NCI-H526 treated with DMSO at 0.1 percent for 48 hours (cell line): ENCODE results near the gene SCYGR2.

Experiments
- DNase-seq: peaks from one replicate; lab custom pipeline; 2025; lab: John Stamatoyannopoulos, UW

Gene SCYGR2

DNA sequence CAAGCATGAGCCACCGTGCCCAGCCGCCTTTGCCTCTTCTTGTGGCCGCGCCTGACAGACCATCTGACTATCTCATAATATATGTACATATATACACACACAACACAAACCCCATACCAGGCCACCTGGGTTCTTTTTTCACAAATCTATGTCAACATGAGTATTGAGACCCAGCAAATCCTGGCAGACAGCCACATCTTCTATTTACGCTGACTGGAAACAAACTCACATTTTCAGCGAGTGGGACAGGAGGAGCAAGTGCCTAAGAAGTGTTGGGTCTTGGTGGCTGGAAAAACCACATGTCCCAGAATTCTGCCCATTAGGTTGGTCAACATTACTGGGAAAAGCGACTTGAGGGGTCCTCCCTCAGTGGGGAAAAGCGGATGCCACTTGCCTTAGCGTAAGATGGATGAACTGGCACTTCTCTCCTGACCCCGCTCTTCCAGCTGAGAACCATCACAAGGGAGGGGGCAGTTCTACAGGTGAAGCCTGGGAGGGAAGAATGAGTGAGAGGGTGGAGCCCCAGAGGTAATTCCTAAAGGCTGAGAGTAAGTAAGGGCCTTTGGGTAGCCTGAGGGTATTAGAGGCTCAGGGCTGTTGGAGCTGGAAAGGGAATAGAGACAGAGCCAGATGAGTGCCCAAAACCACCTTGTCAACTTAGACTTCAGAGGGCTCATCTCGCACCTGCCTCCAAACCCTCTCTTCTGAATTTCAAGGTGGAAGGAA is 14.0 kb downstream of the SCYGR2 start:
- DNase-seq: no peak

DNA sequence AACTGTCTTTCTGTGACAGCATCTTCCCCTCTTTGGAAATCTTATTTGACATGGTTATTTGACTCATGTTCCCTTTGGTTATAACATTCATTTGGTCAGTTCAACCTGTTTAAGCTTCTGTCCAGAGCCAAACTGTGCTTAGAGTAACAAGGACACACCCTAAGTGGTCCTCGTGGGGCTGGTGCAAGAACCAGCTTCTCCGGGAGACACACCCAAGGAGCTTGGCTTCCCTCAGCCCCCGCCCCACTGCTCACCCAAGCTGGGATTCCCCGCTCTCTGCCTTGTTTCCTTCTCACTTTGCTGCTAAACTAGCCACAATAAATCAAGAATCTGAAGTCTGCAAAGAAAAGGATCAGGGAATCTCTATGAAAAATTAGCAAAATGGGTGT is 14.6 kb downstream of the SCYGR2 start:
- DNase-seq: no peak

DNA sequence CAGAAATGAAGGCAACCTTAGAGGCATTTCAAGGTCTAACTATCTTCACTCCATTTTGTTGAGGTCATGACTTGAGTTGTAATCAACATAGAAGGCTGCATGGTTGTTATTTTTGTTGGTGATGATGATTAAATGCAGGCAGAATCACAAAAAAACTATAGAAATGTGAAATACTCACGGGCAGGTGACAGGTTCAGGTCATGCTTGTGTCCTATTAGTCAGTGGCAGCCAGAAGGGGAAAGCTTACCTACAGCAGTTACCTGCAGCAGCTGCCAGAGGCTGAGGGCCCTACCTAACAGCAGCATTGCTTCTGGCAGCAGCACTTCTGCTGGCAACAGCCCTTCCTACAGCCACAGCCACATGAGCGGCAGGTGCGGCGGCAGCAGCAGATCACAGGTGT is 15.6 kb downstream of the SCYGR2 start:
- DNase-seq: no peak

DNA sequence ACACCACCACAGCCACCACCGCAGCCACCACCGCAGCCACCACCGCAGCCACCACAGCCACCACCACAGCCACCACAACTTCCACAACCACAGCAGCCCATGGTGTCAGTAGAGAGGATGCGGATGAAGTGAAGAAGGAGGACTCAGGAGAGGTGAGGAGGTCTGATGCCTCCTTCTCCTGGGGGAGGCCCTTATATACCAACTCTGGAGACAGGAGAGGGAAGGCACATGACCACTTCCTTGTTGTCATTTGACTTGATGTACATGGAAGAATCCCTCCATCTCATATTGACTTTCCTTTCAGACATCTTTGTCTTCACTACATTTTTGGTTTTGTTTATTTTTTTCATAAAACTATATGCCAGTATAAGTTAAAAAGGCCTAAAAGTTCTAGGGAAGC is 16.0 kb downstream of the SCYGR2 start, which contains the start of gene SCYGR3:
TSS of gene SCYGR3 (minus strand) at position 101 of the 400 bp plus-strand sequence. CDS start at position 101, 0 bp downstream.
- no peak for DNase-seq

DNA sequence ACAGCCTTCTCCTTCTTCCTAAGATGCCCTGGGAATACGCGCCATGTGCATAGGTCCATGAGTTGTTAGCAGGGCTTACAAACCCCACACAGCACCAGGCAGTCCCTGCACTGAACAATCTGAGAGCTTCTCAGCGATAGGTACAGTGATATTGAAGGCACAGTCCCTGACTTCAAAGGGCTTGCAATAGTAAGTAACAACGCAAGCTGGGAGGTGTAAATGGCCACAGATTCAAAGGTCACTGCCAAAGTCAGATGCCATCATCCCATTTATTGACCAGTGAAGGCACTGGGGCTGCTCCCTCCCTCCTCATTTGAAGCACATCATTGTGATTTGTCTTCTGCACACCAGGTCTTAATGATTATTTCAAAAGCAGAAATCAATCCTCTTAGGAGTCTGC is 16.5 kb downstream of the SCYGR2 start:
- DNase-seq: no peak

DNA sequence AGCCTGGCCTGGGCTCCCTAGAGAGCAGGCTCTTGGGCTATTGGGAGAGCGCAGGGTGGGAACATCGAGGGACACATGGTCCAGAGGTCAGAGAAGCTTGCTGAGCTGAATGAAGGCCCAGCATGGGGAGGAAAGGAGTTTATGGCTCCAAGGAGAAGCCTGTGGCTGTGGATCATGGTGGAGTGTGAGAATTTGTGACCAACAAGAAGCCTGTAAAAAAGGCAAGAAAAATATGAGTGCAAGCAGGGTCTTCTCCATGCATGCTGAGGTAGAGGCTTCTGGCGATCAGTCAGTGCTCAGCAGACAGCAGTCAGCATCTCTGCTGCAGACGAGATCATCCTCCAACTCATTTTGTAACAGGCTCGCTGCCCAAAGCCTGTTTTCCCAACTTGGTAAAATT is 17.2 kb downstream of the SCYGR2 start:
- no peak for DNase-seq

DNA sequence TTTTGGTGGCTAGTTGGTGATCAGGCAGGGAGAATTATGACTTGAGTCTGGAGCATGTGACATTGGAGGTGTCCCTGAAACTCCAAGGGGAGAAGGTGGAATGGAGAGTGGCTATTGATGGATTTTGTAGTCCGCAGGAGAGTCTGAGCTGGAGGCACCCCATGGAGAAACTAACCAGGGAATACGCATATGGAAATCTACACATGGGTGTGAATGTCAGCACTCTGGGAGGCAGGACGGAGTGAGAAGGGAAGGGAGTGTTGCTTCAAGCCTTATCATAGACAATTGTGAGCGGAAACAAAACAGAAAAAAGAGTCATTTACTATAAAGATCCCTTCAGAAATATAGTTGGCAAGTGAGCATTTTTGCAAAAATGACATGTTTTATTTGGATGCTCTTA is 17.9 kb downstream of the SCYGR2 start:
- DNase-seq: no peak

DNA sequence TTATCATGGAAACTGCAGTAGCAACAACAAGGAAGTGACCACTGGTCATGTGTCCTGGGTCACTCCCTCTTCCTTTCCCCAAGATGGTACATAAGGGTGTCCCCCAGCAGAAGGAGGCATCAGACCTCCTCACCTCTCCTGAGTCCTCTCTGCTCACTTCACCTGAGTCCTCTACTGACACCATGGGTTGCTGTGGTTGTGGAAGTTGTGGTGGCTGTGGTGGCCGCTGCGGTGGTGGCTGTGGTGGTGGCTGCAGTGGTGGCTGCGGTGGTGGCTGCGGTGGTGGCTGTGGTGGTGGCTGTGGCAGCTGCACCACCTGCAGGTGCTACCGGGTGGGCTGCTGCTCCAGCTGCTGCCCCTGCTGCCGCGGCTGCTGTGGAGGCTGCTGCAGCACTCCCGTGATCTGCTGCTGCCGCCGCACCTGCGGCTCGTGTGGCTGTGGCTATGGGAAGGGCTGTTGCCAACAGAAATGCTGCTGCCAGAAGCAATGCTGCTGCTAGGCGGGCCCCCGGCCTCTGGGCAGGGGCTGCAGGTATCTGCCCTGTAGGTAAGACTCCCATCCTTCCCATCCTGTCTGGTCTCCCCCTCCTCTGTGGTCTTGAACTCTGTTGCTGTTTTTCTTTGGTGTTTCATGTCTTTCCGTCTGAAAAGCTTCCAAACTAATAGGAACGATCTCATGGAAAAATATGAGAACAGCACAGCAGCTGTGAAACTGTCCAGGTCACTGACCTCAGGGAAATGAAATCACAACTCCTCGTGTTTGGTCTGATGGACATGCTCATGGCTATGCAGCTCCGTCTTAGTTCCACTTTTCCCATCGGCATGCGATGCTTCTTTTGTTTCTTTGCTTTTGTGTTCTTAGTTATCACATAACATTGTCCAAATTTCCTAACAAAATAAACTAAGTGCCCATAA is 18.9 kb downstream of the SCYGR2 start, which contains the start of gene SCYGR4:
TSS of gene SCYGR4 (plus strand) at position 183 of the 915 bp plus-strand sequence. CDS start at position 183, 0 bp downstream.
- DNase-seq: no peak

DNA sequence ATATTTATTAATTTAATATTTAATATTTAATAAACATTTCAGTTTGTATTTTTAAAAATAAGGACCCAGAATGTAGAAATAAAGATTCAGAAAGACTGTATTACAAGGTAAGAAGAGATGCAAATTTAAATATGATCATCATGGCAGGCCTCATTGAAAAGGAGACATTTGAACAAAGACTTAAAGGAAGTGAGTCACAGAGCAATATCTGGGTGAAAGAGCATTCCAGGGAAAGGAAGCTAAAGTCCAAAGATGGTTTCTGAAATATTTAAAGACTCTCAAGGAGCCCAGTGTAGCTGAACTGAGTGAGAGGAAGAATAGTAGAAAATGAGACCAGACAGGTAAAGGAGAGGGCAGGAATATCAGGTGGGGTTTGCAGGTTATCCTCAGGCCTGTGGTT is 24.5 kb downstream of the SCYGR2 start:
- DNase-seq: no peak

DNA sequence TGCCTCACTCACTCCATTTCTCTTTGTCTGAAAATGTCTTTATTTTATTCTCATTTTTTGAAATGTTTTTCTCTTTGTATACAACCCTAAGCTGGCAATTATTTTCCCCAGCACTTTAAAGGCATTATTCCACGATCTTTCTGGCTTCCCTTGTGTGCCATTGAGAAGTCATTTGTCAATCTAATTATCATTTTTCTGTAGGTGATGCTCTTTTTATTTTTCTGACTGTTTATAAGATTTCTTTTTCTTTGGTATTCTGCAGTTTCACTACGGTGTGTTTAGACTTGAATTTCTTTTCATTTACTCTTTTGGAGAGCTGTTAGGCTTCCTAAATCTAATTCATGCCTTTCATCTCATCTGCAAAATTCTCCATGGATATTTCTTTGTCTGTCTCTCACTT is 26.7 kb downstream of the SCYGR2 start:
- no peak for DNase-seq

DNA sequence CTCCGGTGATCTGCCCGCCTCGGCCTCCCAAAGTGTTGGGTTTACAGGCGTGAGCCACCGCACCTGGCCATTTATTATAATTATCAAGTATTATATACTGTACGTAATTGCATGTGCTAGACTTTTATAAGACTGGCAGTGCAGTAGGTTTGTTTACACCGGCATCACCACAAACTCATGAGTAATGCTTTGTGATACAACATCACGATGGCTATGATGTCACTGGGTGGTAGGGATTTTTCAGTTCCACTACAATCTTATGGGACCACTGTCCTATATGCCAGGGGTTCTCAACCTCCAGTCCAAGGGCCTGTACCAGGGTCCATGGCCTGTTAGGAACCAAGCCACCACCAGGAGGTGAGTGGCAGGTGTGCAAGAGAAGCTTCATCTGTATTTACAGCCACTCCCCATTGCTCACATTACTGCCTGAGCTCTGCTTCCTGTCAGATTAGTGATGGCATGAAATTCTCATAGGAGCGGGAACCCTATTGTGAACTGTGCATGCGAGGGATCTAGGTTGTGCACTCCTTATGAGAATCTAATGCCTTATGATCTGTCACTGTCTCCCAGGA is 28.0 kb downstream of the SCYGR2 start:
- no peak for DNase-seq

DNA sequence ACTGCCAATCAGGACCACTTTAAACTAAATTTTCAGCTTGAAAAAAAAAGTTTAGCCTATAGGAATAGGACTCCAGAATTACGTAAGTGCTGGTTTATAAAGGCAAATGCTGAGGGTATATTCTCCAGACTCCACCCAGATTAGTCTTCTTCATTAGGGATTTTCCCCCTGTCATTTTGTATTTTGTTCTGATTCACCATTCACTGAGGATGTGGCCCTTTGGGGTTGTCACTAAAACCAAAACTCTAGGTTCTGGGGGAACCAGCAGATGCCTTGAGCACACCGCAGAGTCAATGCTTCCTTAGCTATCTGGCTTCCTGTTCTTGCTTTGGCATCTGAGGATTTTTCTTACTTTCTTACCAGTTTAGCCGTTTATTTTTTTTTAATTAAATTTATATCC is 29.1 kb downstream of the SCYGR2 start:
- DNase-seq: no peak

DNA sequence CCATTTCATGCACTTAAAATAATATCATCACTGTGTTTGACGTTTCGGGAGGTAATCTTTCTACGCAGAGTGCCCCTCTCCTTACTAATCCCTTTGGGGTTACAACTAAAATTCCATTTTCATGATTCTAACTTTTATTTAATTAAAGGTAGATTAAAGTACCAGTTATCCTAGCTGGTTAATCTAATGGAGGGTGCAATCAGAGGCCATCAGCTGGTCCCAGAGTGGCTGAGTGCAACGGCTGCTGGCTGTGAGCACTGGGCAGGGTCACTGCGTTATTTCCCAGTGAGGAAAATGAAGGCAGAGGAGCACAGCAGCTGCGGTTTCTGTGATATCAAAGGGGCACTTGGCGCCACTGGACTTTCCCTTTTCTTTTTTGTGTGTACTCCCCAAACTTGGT is 30.7 kb downstream of the SCYGR2 start:
- no peak for DNase-seq

DNA sequence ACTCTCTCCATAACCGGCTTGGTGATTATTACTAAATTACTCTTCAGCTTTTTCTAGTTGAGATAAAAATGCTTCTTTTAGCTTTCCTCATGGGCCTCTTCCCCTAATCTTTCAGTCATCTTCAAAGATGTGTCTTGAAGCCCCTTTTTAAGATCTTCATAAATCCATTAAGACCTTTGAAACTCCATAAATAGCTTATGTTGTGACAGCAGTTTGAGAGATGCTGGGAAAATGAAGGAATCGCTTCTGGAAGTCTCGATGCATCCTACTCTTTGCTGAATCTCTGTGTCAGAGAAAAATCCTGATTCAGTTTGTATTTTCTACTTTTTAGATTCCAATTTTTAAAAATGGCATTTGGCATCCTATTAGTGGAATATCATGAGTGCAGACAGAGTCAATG is 31.6 kb downstream of the SCYGR2 start:
- DNase-seq: no peak

DNA sequence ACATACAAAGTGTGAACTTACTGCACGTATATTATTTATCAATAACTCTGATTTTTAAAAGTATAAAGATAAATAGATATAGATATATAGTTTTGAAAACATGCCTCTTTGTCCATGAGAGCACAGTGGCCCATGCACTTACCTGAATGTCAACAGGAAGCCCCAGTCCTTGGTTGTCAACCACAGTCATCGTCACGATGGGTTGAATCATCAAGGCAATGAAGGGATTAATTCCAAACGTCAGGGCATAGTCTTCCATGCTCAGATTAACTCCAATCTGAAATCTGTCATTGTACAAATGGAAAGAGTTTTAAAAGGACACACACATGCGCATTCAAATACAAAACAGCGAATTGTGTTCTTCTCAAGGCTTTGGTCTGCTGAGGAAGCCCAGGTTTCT is 34.1 kb downstream of the SCYGR2 start:
- DNase-seq: no peak

DNA sequence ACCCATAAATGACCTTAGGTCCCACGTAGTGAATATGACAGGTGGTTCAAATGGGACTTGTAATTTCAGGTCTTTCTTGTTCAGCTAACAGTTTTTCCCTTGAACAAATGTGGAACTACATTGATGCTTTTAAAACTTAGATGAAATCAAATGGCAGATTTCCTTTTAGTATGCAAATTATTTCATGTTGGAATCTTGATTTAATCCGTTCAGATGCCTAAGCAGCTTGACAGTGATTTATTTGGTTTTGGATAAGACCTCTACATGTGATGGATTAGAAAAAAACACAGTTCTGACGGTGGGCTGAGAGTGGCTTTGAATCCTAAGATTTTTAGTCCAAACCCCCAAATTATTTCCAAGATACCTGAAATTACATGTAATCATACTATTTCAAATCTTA is 35.5 kb downstream of the SCYGR2 start:
- no peak for DNase-seq

DNA sequence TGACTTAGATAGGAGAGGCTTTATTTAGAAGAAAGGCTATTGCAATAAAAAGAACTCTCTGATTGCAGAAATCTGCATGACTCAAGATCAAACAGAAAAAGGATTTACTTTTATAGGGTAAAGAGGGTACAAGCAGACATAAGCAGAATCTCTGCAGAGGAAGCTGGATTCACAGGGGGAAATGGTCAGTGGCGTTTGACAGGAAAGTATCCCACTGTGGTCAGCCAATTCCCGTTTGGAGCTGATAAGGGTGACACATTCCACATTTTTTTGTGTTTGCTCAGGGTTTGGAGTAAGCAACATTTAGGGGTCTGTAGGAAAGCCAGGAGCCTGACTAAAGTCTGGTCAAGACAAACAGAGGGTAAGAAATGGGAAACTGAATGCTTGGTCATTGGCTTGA is 44.0 kb downstream of the SCYGR2 start:
- no peak for DNase-seq

DNA sequence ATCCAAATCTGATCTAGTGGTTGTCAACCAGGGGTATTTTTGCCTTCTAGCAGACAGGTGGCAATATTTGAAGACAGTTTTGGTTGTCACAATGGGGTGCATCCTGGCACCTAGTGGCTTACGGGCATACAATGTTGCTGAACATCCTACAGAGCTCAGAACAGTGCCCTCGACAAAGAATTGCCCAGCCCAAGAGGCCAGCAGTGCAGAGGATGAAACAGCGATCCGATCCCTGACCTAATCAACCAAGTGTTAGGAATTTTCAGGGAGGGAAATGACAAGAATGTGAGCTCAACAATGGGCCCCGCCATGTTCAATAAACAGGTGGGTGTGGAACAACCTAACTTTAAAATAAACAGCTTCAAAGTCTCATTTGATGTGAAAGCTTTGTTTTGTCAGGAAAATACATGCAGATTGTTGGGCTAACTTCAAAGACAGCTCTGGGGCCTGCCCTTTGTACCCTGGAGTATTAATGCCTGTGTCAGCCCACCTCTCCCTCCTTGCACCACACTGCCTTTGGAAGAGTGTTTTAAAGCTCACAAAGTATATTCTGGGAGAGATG is 45.4 kb downstream of the SCYGR2 start:
- no peak for DNase-seq
